Measurements from ENCODE around the gene SLC16A1.

SLC16A1 gene

DNA sequence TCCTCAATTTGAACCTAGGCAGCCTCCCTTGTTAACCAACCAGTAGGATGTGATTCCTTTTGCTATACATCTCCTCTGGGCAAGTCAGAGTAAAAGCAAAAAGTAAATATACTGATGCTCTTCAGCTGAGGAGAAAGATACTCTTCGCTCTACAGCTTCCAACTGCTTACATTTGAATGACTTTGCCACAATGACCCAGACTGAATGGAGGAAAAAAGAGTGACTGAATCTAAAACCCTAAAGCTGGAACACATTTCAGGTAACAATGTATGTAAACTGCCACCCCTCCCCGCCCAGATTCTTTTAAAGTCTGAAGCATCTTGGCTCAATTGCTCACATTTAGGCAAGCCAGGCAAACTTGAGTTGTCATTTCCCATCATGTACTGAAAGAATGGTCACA lies 46.1 kb downstream of the SLC16A1 start:
- in situ Hi-C loops (cut with HindIII; ENCODE audit: low sequenced_read_pairs): no loop called here

DNA sequence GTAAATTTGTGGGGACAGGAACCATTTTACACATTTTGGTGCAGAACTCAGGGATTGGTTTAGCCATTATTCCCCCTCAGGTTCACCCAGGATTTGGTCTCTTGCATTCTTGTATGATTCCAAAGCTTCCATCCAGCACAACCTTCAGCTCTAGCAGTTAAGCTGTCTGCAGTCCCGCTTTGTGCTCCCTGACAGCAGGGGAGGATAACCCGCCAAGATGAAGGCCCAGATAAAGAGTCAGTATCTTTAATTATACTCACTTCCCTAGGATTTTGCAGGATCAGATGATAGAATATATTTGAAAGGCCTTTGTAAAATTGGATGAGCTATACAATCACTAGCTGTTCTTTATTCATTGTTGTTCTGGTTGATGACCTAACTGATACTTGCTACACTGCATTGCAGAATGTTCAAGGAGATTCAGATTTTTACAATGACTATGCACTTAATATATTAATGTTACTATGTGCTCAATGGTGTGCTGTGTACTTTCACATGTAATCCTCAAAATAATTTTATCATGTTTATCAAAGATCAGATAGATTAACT lies 49.8 kb downstream of the SLC16A1 start:
- H3K4me3 ChIP-seq (ENCODE audit: low read depth, low read length): no peak overlapping the region
- TF ChIP-seq, protein P1, sequence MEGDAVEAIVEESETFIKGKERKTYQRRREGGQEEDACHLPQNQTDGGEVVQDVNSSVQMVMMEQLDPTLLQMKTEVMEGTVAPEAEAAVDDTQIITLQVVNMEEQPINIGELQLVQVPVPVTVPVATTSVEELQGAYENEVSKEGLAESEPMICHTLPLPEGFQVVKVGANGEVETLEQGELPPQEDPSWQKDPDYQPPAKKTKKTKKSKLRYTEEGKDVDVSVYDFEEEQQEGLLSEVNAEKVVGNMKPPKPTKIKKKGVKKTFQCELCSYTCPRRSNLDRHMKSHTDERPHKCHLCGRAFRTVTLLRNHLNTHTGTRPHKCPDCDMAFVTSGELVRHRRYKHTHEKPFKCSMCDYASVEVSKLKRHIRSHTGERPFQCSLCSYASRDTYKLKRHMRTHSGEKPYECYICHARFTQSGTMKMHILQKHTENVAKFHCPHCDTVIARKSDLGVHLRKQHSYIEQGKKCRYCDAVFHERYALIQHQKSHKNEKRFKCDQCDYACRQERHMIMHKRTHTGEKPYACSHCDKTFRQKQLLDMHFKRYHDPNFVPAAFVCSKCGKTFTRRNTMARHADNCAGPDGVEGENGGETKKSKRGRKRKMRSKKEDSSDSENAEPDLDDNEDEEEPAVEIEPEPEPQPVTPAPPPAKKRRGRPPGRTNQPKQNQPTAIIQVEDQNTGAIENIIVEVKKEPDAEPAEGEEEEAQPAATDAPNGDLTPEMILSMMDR (IDR thresholded peaks at IDR 0.05; ENCODE audit: low read depth, low read length): no peak
- in situ Hi-C loops (cut with HindIII; ENCODE audit: low sequenced_read_pairs): no loop called here
- DNase-seq (ENCODE audit: low read depth, low spot score): no peak

More for the DNA sequence above, 46.1 kb downstream of the SLC16A1 start:
- TF ChIP-seq, protein P1 (IDR thresholded peaks at IDR 0.05; ENCODE audit: low read depth, low read length): no peak
- no peak overlapping the region for H3K4me3 ChIP-seq (ENCODE audit: low read depth, low read length)
- DNase-seq (ENCODE audit: low read depth, low spot score): no peak

DNA sequence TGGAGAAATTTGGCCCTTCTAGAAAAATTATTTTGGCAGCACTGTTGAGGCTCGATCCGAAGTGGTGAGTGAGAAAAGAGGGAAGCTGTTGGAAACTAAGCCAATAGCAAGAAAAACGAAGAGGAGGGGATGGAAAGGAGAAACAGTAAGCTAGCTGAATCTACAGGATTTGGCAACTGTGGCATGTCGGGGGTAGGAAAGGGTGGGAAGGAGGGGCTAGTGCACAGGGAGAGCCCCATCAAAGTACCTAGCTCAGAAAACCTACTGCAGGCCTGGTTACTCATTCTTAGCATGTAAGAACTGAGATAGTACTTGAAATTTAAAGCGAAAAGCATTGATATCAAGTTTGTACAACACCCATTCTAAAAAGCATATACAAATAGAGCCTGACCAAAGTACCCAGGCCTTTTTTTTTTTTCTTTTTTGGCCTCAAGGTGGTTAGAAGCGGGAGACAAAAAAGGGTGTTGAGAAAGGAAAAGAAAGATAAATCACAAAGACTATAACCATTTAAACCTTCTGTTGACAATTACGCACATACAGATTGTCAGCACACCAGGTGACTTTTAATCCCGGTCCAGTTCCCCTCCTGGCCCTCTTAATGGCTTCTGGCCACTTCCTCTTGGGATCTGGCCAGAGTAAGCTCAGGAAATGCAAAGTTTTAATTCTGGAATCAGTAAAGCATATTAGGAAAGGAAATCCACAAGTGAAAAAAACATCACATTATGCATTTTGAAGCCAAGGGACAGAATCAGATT lies 50.4 kb downstream of the SLC16A1 start:
- TF ChIP-seq, protein P1 (IDR thresholded peaks at IDR 0.05; ENCODE audit: low read depth, low read length): no peak
- in situ Hi-C loops (cut with HindIII; ENCODE audit: low sequenced_read_pairs): no loop called here
- H3K4me3 ChIP-seq (ENCODE audit: low read depth, low read length): no peak overlapping the region
- DNase-seq (ENCODE audit: low read depth, low spot score): peak; percentile 36

DNA sequence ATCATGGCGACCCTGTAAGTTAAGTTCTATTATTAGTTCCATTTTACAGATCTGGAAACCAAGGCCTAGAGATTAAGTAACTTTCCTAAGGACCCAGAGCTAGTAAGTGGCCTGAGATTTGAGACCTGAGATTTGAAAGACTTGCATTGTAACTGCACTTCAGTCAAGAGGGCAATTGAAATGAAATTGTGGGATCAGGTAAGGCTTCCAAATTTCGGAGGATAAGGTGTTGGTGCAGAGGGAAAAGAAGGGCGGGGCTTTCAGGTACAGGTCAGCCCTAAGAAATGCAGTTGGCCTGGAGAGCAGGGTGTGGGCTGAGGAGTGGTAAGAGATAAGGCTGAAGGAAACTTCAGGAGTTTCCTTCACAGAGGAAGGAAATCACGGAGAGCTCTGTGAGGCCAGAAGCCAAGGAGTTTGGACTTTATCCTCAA lies 51.1 kb downstream of the SLC16A1 start:
- TF ChIP-seq, protein P1 (IDR thresholded peaks at IDR 0.05; ENCODE audit: low read depth, low read length): no peak
- DNase-seq (ENCODE audit: low read depth, low spot score): no peak
- H3K4me3 ChIP-seq (ENCODE audit: low read depth, low read length): no peak overlapping the region
- in situ Hi-C loops (cut with HindIII; ENCODE audit: low sequenced_read_pairs): no loop called here

DNA sequence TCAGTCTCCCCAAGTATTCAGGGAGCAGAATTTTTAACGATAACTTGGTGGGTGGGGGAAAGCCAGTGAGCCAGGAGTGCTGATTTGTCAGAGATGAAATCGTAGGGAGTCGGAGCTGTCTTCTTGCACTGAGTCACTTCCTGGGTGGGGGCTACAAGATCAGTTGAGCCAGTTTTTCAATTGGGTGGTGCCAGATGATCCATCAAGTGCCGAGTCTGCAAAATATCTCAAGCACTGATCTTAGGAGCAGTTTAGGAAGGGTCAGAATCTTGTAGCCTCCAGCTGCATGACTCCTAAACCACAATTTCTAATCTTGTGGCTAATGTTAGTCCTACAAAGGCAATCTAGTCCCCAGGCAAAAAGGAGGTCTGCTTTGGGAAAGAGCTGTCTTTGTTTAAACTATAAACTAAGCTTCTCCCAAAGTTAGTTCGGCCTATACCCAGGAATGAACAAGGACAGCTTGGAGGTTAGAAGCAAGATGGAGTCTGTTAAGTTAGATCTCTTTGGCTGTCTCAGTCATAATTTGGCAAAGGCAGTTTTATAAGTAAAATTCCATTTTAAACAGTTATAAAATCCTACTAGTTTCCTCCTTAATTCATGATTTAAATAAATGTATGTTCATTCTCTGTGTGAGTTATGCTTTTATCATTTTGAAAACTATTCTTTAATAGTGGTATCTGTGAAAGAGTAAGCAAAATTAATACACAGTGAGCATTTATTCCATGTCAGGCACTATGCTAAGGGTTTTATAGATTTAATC lies 51.7 kb downstream of the SLC16A1 start:
- peak; percentile 63 for DNase-seq (ENCODE audit: low read depth, low spot score)
- no peak overlapping the region for H3K4me3 ChIP-seq (ENCODE audit: low read depth, low read length)
- TF ChIP-seq, protein P1 (IDR thresholded peaks at IDR 0.05; ENCODE audit: low read depth, low read length): no peak
- in situ Hi-C loops (cut with HindIII; ENCODE audit: low sequenced_read_pairs): no loop called here

DNA sequence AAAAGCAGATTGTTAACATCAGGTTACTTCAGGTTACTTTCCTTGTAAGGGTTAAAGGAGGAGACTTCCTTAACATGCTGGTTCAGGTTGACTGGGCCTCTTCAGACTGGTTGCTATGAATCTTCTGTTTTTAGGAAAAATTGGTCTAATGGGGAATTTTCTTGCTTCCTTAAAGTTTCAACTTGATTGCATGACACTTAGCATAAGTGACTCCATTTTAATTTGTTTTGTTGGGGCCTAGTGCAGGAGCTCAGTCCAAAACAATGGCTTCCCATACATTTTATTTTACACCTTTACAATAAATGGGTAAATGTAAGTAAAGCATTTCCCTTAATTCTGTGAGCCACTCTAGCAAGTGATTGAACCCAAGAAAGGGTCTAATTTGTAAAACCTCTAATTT lies 53.8 kb downstream of the SLC16A1 start:
- no peak overlapping the region for H3K4me3 ChIP-seq (ENCODE audit: low read depth, low read length)
- TF ChIP-seq, protein P1 (IDR thresholded peaks at IDR 0.05; ENCODE audit: low read depth, low read length): no peak
- DNase-seq (ENCODE audit: low read depth, low spot score): no peak
- in situ Hi-C loops (cut with HindIII; ENCODE audit: low sequenced_read_pairs): no loop called here

All from astrocyte of the spinal cord (primary cell).